ENCODE data around the gene MYOT. TPM values are rescaled to one million over a fixed set of nuclear protein-coding genes. Genes with fewer than 3 reads are reported as not detected.
A peak's percentile ranks its signal among the peaks of the same experiment; 100 is the strongest.

Gene MYOT
- total and polyA plus RNA-seq, 2 experiments from 2014 or later, result not detected

DNA sequence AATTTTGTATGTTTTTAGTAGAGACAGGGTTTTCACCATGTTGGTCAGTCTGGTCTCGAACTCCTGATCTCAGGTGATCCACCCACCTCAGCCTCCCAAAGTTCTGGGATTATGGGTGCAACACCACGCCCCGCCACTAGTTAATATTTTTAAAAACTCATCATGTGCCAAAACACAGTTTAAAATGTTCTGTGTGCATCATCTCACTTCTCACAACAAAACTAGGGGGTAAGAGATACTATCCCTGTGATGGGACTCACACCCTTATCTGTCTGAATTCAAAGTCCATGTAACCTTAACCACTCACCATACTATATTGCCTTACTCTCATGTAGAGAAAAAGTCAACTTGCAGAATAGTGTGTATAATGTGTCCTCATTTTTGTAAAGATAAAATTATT, 24.2 kb downstream of the MYOT start:
- peaks cover 12% of the 10 kb centered on the region for H3K4me1 ChIP-seq (ENCODE audit: low read depth)
- no peak overlapping the region for H3K27ac ChIP-seq
- TF ChIP-seq, protein P1, sequence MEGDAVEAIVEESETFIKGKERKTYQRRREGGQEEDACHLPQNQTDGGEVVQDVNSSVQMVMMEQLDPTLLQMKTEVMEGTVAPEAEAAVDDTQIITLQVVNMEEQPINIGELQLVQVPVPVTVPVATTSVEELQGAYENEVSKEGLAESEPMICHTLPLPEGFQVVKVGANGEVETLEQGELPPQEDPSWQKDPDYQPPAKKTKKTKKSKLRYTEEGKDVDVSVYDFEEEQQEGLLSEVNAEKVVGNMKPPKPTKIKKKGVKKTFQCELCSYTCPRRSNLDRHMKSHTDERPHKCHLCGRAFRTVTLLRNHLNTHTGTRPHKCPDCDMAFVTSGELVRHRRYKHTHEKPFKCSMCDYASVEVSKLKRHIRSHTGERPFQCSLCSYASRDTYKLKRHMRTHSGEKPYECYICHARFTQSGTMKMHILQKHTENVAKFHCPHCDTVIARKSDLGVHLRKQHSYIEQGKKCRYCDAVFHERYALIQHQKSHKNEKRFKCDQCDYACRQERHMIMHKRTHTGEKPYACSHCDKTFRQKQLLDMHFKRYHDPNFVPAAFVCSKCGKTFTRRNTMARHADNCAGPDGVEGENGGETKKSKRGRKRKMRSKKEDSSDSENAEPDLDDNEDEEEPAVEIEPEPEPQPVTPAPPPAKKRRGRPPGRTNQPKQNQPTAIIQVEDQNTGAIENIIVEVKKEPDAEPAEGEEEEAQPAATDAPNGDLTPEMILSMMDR (IDR thresholded peaks at IDR 0.05; ENCODE audit: low read depth, low read length), result peak; percentile 8
- H3K27me3 ChIP-seq, result no peaks in the 10 kb centered on the region
- no peak for DNase-seq (ENCODE audit: low read depth in 1 of 2, low spot score in 1 of 2)
- H3K36me3 ChIP-seq, result no peaks in the 10 kb centered on the region
- no peak overlapping the region for H3K4me3 ChIP-seq
- H3K9me3 ChIP-seq (ENCODE audit: low read depth), result no peaks in the 10 kb centered on the region

DNA sequence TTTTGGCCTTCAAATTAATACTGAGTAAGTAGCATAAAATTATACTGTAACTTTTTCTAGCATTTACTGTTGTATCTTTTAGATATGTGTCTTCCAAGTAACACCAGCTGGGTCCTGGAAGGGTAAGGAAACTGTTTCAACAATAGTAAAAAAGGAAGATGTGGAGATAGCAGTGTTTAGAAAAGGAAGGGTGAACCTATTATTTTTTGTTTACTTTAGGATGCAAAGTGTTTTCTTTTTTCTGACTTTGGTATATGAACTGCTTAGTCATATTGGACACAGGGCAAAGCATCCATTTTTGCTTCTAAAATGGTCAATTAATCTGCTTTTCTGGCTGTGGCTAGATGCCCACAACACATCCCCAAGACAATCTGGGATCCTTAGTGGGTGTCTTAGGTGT, 26.9 kb downstream of the MYOT start:
- Histone ChIP-seq H3K27me3 (no peaks in the 10 kb centered on the region), H3K9me3 (ENCODE audit: low read depth) (no peaks in the 10 kb centered on the region), H3K27ac (no peak overlapping the region), H3K4me1 (ENCODE audit: low read depth) (no peaks in the 10 kb centered on the region), H3K36me3 (no peaks in the 10 kb centered on the region), H3K4me3 (no peak overlapping the region)
- TF ChIP-seq, protein P1 (IDR thresholded peaks at IDR 0.05; ENCODE audit: low read depth, low read length), result no peak
- DNase-seq (ENCODE audit: low read depth in 1 of 2, low spot score in 1 of 2), result no peak

DNA sequence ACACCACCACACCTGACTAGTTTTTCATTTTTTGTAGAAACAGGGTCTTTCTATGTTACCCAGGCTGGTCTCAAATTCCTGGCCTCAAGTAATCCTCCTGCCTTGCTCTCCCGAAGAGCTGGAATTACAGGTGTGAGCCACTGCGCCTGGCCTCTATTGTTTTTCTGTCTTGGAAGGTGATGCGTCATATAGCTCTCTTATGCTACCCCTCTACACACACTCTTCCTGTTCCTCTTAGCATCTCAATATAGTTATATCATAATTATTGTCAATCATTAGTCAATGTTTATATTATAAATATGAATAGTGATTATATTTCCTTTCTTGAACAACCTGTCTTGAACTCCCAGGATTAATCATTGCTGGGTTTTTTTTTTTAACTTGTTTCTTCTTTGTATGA, 28.9 kb downstream of the MYOT start:
- Histone ChIP-seq H3K36me3 (no peaks in the 10 kb centered on the region), H3K4me1 (ENCODE audit: low read depth) (peaks cover 5% of the 10 kb centered on the region), H3K4me3 (no peak overlapping the region), H3K27ac (no peak overlapping the region), H3K27me3 (no peaks in the 10 kb centered on the region), H3K9me3 (ENCODE audit: low read depth) (no peaks in the 10 kb centered on the region)
- TF ChIP-seq, protein P1 (IDR thresholded peaks at IDR 0.05; ENCODE audit: low read depth, low read length), result no peak
- no peak for DNase-seq (ENCODE audit: low read depth in 1 of 2, low spot score in 1 of 2)

DNA sequence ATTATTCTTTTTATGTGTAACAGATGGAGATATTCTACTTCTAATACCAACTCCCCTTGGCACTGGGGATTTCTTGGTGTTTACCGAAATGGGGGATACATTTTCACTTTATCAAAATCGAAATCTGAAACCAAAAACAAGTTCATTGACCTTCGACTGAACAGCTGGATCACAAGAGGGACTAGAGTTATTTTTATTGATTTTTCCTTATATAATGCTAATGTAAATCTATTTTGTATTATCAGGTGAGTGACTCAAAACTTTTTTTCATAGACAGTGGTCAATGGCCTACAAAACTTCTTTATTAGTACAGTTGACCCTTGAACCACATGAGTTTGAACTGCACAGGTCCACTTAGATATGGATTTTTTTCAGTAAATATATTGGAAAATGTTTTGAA, 31.8 kb downstream of the MYOT start:
- Histone ChIP-seq H3K9me3 (ENCODE audit: low read depth) (no peaks in the 10 kb centered on the region), H3K4me3 (no peak overlapping the region), H3K27me3 (no peaks in the 10 kb centered on the region), H3K4me1 (ENCODE audit: low read depth) (peaks cover 9% of the 10 kb centered on the region), H3K36me3 (no peaks in the 10 kb centered on the region), H3K27ac (no peak overlapping the region)
- DNase-seq (ENCODE audit: low read depth in 1 of 2, low spot score in 1 of 2), result no peak
- TF ChIP-seq, protein P1 (IDR thresholded peaks at IDR 0.05; ENCODE audit: low read depth, low read length), result no peak

DNA sequence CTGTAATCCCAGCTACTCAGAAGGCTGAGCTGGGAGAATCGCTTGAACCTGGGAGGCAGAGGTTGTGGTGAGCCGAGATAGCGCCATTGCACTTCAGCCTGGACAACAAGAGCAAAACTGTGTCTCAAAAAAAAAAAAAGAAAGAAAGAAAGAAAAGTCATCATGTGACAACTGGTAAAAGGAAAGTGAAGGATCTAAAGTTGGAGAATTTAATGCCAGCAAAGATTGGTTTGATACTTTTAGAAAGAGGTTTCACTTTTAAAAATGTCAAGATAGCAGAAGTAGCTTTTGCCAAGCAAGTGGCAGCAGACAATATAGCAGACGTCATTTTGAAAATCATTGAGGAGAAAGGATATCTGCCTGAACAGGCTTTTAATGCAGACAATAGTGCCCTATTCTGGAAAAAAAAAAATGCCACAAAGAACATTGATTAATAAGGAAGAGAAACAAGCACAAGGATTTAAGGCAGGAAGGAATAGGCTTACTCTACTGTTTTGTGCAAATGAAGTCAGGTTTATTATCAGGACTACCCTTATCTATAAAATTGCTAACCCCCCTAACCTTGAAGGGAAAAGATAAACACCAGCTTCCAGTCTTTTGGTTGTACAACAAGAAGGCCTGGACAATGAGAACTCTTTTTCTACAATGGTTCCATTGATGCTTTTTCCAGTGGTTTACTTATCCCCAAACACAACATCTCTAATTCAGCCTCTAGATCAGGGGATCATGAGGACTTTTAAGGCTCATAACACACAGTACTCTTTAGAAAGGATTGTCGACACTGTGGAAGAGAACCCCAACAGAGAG, 33.6 kb downstream of the MYOT start:
- no peak for DNase-seq (ENCODE audit: low read depth in 1 of 2, low spot score in 1 of 2)
- Histone ChIP-seq H3K4me1 (ENCODE audit: low read depth) (peaks cover 9% of the 10 kb centered on the region), H3K36me3 (no peaks in the 10 kb centered on the region), H3K27ac (no peak overlapping the region), H3K27me3 (no peaks in the 10 kb centered on the region), H3K9me3 (ENCODE audit: low read depth) (no peaks in the 10 kb centered on the region), H3K4me3 (no peak overlapping the region)
- TF ChIP-seq, protein P1 (IDR thresholded peaks at IDR 0.05; ENCODE audit: low read depth, low read length), result no peak
